Panc1 (cell line): Measurements from ENCODE around the gene CNNM1. TPM values are rescaled to one million over a fixed set of nuclear protein-coding genes. Genes with fewer than 3 reads are reported as not detected.
A peak's percentile ranks its signal among the peaks of the same experiment; 100 is the strongest.

Experiments used
- ATAC-seq: fragments of 200-7000 bp; cut with Tn5 transposase; 2 replicates; pipeline ENCODE4 v1.9.1; 2020; ENCODE audit warnings: mild to moderate bottlenecking, moderate library complexity
- BruUV-seq: library from RNA; stranded (reverse); fragments of 400-500 nt; replicated peaks from 2 replicates; lab custom pipeline; 2021; lab: Mats Ljungman, UMichigan
- CTCF ChIA-PET: fragments of 300-600 bp; sonication (Branson Sonifier 250); formaldehyde crosslinking; loops from one replicate; lab custom pipeline; 2022; ENCODE audit warnings: antibody characterized with exemption; lab: Charles Lee
- POLR2A ChIA-PET: fragments of 300-600 bp; sonication (Branson Sonifier 250); formaldehyde crosslinking; loops from one replicate; lab custom pipeline; 2022; ENCODE audit warnings: antibody characterized with exemption; lab: Charles Lee
- DNase-seq: peaks from one replicate; pipeline ENCODE4 v3.0.0-alpha.2; 2010; ENCODE audit warnings: low read depth, low spot score
- H3K27ac ChIP-seq: 2 replicates; pipeline ENCODE4 v1.5.1; 2011; ENCODE audit warnings: mild to moderate bottlenecking, low read length, inconsistent platforms
- H3K27me3 ChIP-seq: fragments of 200-500 bp; sonication (Bioruptor generic); 2 replicates; pipeline ENCODE4 v1.6.0; 2014; ENCODE audit warnings: low read length, inconsistent platforms; ENCODE audit not compliant: control insufficient read depth, insufficient read depth
- H3K36me3 ChIP-seq: fragments of 200-500 bp; sonication (Bioruptor generic); 2 replicates; pipeline ENCODE4 v1.5.1; 2014; ENCODE audit warnings: inconsistent platforms, mild to moderate bottlenecking, low read length, moderate library complexity; ENCODE audit not compliant: control insufficient read depth, insufficient read depth
- H3K4me1 ChIP-seq: 2 replicates; pipeline ENCODE4 v1.5.1; 2011; ENCODE audit warnings: inconsistent platforms, mild to moderate bottlenecking, low read length, moderate library complexity; ENCODE audit not compliant: control insufficient read depth, insufficient read depth
- H3K4me3 ChIP-seq, 2 experiments: 2 replicates each; pipeline ENCODE4 v1.5.1; 2011 to 2012; ENCODE audit warnings: low read depth in 2 of 2, low read length in 2 of 2, mild to moderate bottlenecking in 2 of 2, inconsistent platforms in 1 of 2, moderate library complexity in 1 of 2
- H3K9me3 ChIP-seq: fragments of 200-500 bp; sonication (Bioruptor generic); 2 replicates; pipeline ENCODE4 v1.5.1; 2014; ENCODE audit warnings: low read depth, mild to moderate bottlenecking, inconsistent platforms, low read length, moderate library complexity; ENCODE audit not compliant: control insufficient read depth, insufficient read depth
- POLR2AphosphoS5 ChIP-seq: IDR thresholded peaks from 2 replicates; pipeline ENCODE4 v1.6.1; 2012; ENCODE audit warnings: mild to moderate bottlenecking, low read depth, low read length, moderate library complexity
- SIN3A ChIP-seq: IDR thresholded peaks from 2 replicates; pipeline ENCODE4 v1.6.1; 2012; ENCODE audit warnings: low read depth, mild to moderate bottlenecking, low read length, moderate library complexity, borderline replicate concordance; ENCODE audit not compliant: insufficient read depth
- TCF7L2 ChIP-seq: IDR thresholded peaks from 2 replicates; pipeline ENCODE4 v1.6.1; 2011; ENCODE audit warnings: mild to moderate bottlenecking, low read depth, low read length, inconsistent platforms
- in situ Hi-C: cut with HindIII; loops from 2 replicates; pipeline ENCODE4 v1.10.0; 2016; ENCODE audit warnings: low sequenced_read_pairs, low pct_unique_long_range_greater_than_20kb
- intact Hi-C: fragments of 100-400 bp; cut with micrococcal nuclease; formaldehyde crosslinking; loops from one replicate; pipeline ENCODE4 v1.10.0; 2022; ENCODE audit not compliant: unreplicated experiment
- total RNA-seq: library from RNA; stranded (reverse); gene quantifications from one replicate; pipeline ENCODE4 v1.2.1, GENCODE V29; 2021; ENCODE audit not compliant: unreplicated experiment
- TF ChIP-seq, protein P1 (sequence below): fragments of 450-650 bp; IDR thresholded peaks from 2 replicates; pipeline ENCODE4 v1.5.1; 2017; ENCODE audit warnings: mild to moderate bottlenecking
- TF ChIP-seq, protein P2 (sequence below), 2 experiments: IDR thresholded peaks; 2 replicates each; pipeline ENCODE4 v1.6.1; 2011 to 2012; ENCODE audit warnings: low read depth in 2 of 2, control low read depth in 1 of 2, low read length in 1 of 2, mild to moderate bottlenecking in 1 of 2, moderate library complexity in 1 of 2; ENCODE audit not compliant: insufficient read depth in 1 of 2

CNNM1 gene
- total RNA-seq, 1 experiment from 2014 or later: 16.6 TPM

DNA sequence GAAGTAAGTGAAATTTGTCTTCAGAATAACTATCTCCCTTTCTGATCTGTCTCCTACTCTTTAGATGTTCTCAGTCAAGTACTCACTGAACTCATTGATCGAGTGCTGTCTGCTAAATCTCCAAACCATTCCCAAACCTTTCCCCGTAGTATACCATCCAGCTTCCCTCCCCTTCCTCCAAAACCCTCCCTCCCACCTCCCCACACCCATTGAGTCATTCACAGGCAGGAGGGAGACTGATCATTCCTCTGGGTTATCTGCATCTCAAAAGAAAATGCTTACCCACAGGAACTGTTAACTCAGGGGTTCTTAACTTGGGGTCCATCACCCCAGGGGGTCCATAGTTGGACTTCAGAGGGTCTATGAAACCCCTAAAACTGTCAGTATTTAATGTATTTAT, 63.9 kb downstream of the CNNM1 start:
- BruUV-seq: no TSS peak
- no peak for TF ChIP-seq POLR2AphosphoS5
- TF ChIP-seq, protein P1, sequence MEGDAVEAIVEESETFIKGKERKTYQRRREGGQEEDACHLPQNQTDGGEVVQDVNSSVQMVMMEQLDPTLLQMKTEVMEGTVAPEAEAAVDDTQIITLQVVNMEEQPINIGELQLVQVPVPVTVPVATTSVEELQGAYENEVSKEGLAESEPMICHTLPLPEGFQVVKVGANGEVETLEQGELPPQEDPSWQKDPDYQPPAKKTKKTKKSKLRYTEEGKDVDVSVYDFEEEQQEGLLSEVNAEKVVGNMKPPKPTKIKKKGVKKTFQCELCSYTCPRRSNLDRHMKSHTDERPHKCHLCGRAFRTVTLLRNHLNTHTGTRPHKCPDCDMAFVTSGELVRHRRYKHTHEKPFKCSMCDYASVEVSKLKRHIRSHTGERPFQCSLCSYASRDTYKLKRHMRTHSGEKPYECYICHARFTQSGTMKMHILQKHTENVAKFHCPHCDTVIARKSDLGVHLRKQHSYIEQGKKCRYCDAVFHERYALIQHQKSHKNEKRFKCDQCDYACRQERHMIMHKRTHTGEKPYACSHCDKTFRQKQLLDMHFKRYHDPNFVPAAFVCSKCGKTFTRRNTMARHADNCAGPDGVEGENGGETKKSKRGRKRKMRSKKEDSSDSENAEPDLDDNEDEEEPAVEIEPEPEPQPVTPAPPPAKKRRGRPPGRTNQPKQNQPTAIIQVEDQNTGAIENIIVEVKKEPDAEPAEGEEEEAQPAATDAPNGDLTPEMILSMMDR: no peak
- TF ChIP-seq, protein P2, sequence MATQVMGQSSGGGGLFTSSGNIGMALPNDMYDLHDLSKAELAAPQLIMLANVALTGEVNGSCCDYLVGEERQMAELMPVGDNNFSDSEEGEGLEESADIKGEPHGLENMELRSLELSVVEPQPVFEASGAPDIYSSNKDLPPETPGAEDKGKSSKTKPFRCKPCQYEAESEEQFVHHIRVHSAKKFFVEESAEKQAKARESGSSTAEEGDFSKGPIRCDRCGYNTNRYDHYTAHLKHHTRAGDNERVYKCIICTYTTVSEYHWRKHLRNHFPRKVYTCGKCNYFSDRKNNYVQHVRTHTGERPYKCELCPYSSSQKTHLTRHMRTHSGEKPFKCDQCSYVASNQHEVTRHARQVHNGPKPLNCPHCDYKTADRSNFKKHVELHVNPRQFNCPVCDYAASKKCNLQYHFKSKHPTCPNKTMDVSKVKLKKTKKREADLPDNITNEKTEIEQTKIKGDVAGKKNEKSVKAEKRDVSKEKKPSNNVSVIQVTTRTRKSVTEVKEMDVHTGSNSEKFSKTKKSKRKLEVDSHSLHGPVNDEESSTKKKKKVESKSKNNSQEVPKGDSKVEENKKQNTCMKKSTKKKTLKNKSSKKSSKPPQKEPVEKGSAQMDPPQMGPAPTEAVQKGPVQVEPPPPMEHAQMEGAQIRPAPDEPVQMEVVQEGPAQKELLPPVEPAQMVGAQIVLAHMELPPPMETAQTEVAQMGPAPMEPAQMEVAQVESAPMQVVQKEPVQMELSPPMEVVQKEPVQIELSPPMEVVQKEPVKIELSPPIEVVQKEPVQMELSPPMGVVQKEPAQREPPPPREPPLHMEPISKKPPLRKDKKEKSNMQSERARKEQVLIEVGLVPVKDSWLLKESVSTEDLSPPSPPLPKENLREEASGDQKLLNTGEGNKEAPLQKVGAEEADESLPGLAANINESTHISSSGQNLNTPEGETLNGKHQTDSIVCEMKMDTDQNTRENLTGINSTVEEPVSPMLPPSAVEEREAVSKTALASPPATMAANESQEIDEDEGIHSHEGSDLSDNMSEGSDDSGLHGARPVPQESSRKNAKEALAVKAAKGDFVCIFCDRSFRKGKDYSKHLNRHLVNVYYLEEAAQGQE (IDR thresholded peaks at IDR 0.05; ENCODE audit: insufficient read depth in 1 of 2, low read depth in 2 of 2, low read length in 1 of 2): no peak
- no peak for TF ChIP-seq SIN3A
- no peak for TF ChIP-seq TCF7L2
- Histone ChIP-seq H3K27me3 (no peaks in the 10 kb centered on the region), H3K27ac (0 out of 2 replicates have a peak overlapping the region, but pooled peaks have one; percentile 17), H3K4me1 (peaks cover 30% of the 10 kb centered on the region), H3K36me3 (peaks cover 8% of the 10 kb centered on the region; the same call in 1 of the 2 replicates), H3K9me3 (no peaks in the 10 kb centered on the region), H3K4me3 (no peak overlapping the region)
- ATAC-seq: no peak
- POLR2A ChIA-PET: no interaction called here
- in situ Hi-C loops (no loop called here), intact Hi-C loops (loop anchor here (2.0 kb wide), 1 partner anchor 220 kb away; no protein-coding TSS in a partner anchor)
- CTCF ChIA-PET: interaction anchor here (0.6 to 0.7 kb wide), 3 partner anchors 18 to 1350 kb away, joined by 4 to 6 read pairs (median 5); no protein-coding TSS in a partner anchor
- no peak for DNase-seq

DNA sequence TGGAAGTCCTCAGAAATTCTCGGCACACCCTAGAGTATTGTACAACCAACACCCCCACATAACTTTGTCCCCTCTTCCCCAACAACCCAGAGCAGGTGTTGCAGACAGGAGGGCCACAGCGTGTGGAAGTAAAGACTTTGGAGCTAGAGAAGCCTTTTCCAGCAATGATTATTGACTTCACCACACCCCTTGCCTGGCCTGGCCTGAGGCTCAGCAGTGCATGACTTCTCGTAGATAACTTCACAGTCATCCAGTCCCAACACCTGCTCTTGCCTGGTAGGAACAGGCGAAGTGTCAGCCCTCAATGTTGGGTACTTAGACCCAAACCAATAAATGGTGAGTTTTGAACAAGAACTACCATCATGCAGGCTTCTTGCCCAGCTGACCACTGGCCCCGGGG, 64.5 kb downstream of the CNNM1 start:
- in situ Hi-C loops: no loop called here
- intact Hi-C loops: loop anchor here (2.0 kb wide), 1 partner anchor 219 kb away; no protein-coding TSS in a partner anchor
- no peak overlapping the region for H3K4me3 ChIP-seq

More for the DNA sequence above, 64.5 kb downstream of the CNNM1 start:
- Histone ChIP-seq H3K27ac (no peak overlapping the region), H3K27me3 (no peaks in the 10 kb centered on the region), H3K36me3 (peaks cover 8% of the 10 kb centered on the region; the same call in 1 of the 2 replicates), H3K9me3 (no peaks in the 10 kb centered on the region), H3K4me1 (peaks cover 30% of the 10 kb centered on the region)
- no TSS peak for BruUV-seq
- DNase-seq (no peak), ATAC-seq (no peak)
- ChIA-PET CTCF (no interaction called here), POLR2A (no interaction called here)
- TF ChIP-seq SIN3A (no peak), POLR2AphosphoS5 (no peak), TCF7L2 (no peak)
- TF ChIP-seq, protein P2 (IDR thresholded peaks at IDR 0.05; ENCODE audit: insufficient read depth in 1 of 2, low read depth in 2 of 2, low read length in 1 of 2): no peak
